ENCODE data around the gene SUFU.
A peak's percentile ranks its signal among the peaks of the same experiment; 100 is the strongest.

Gene SUFU

DNA sequence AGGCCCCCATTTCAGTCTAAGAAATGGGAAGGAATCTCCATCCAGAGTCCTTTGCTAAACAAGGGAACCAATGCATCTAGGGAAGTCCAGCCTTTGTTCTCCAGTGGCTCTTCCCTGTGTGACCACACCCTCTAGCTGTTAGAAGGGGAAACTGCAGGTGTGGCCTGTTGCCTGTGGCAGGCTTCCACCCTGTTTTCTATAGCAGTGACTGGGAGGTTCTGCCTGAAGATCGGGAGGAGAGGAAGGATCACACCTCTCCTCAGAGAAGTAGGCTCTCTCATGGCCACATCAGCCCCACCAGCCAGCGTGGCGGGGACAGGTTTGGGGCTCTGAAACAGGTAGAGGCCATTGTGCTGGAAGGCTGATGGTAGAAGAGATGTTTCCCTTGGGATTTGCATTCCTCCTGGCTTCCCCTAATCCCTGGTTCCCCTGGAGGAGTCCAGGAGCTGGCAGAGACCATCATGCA lies 92.8 kb downstream of the SUFU start:
- no peak for DNase-seq (ENCODE audit: low read depth in 2 of 2)

GRCh38 chr10:102597131-102597991 lies 93.6 kb downstream of the SUFU start:
- DNase-seq (ENCODE audit: low read depth in 2 of 2): no peak

DNA sequence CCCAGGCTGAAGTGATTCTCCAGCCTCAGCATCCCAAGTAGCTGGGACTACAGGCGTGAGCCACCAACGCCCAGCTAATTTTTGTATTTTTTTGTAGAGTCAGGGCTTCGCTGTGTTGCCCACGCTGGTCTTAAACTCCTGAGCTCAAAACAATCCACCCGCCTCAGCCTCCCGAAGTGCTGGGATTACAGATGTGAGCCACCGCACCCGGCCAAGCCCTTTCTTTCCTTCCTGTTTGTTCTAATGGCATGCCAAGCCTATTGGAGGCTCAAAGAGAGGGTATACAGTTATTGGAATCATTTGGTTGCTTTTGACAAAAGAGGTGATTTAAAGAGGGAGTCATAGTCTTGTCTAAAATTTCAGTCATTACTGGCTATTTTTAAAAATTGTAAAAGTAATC lies 94.5 kb downstream of the SUFU start:
- DNase-seq (ENCODE audit: low read depth in 2 of 2): no peak

GRCh38 chr10:102599565-102600327 lies 96.0 kb downstream of the SUFU start:
- no peak for DNase-seq (ENCODE audit: low read depth in 2 of 2)

- DNase-seq (ENCODE audit: low read depth in 2 of 2): no peak
Measured at GRCh38 chr10:102600816-102601215, 97.0 kb downstream of the SUFU start.

- DNase-seq (ENCODE audit: low read depth in 2 of 2): no peak
Measured at GRCh38 chr10:102601639-102602038, 97.9 kb downstream of the SUFU start.

- no peak for DNase-seq (ENCODE audit: low read depth in 2 of 2)
Measured at GRCh38 chr10:102602272-102603045, 98.7 kb downstream of the SUFU start.

DNA sequence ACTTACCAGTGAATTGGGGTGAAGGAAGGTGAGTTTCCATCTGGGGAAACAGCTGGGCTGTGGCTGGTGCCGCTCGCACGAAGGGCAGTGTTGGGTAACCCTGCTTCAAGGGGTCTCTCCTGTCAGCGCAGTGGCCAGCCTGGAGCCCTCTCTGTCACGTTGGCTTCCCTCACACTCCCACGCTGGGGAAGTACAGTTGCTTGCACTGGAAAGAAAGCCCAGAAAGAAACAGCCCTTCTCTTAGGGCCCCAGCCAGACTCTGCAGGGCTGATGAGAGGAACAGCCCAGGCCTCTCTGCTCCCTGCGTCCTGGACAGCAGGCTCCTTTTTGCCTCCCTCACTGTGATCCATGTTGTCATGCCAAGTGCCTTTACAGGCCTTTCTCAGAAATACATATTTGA lies 100.2 kb downstream of the SUFU start:
- no peak for DNase-seq (ENCODE audit: low read depth in 2 of 2)

DNA sequence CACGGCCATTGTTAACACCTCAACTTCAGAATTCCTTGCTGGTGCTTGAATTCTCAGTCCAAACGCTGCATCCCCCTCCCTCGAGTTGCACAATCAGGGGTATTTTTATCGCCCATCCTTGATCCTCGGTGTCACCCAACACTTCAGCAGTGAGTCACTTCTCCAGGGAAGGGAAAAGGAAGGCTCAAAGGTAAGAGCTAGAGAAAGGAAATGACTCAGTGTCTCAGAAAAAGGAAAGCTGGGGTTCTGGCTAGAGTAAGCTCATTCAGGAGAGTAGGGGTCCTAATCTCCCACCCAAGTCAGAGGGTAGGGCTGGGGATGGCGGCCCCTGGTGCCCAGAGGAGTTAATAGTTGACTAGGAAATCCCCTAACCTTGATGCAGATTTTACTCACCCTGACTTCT lies 100.7 kb downstream of the SUFU start:
- DNase-seq (ENCODE audit: low read depth in 2 of 2): no peak

GRCh38 chr10:102605712-102606111 lies 101.9 kb downstream of the SUFU start:
- DNase-seq (ENCODE audit: low read depth in 2 of 2): no peak

DNA sequence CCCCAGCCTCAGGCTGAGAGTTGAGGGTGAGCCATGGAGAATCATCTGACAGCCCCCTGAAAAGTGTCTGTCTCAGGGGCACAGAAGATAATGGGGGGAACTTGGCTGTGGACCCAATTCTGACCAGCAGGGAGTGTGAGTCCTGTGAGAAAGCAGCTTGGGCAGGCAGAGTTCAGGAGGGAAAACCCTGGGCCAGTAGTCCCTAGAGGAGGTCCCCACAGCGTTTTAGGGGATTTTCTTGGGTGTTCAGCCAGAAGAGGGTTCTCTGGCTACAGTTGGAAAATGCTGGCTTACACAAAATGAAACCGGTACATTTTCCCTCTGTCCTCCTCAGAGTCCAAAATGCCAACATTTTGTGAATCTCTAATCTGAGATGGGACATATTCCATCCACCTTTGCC lies 104.7 kb downstream of the SUFU start:
- DNase-seq (ENCODE audit: low read depth in 2 of 2): no peak

GRCh38 chr10:102610441-102610887 lies 106.7 kb downstream of the SUFU start:
- DNase-seq (ENCODE audit: low read depth in 2 of 2): no peak

DNA sequence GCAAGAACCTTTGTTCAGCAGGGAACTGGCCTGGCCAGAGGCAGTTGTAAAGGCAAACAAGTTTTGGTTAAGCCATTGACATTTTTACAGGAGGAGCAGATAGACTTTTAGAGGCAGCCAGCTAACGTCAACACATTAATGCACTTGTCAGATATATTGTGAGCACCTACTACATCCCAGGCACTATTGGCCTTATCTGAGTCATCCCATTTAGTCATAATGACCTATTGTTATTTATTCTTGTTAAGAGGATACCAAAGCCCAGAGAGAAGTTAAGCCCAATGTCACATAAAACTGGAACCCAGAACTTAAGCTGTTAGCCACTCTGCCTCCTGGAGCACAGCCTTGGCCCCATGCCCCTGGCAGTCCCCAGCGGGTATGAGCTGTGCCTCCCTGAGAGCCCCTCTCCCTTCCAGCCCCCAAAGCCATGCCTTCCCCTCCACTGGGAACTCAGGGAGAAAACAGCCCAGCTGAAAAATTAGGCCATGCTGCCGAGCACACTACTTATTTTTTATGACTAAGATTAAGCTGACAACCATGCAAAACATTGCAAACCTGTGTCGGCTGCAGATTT lies 107.8 kb downstream of the SUFU start:
- no peak for DNase-seq (ENCODE audit: low read depth in 2 of 2)

GRCh38 chr10:102612964-102613275 lies 109.1 kb downstream of the SUFU start:
- peak; percentile 36 to 44 for DNase-seq (ENCODE audit: low read depth in 2 of 2)

DNA sequence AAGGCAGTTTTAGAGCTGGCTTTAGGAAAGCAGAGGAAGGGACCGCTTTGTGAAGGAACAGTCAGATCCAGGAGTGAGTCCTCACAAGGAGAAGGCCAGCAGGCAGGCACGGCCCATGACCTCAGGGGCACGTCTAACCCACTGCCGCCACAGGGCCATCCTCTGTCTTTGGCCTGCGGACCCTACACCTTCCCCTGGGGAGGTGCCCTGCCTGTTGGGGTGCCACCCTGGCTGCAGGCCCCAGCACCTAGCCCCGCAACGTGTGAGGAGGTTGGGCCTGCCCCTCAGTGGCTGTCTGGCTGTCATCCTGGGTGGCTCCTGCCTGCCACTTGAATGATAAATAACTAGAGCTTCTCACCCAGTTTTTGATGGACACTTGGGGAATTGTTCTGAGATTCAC lies 109.5 kb downstream of the SUFU start:
- no peak for DNase-seq (ENCODE audit: low read depth in 2 of 2)

DNA sequence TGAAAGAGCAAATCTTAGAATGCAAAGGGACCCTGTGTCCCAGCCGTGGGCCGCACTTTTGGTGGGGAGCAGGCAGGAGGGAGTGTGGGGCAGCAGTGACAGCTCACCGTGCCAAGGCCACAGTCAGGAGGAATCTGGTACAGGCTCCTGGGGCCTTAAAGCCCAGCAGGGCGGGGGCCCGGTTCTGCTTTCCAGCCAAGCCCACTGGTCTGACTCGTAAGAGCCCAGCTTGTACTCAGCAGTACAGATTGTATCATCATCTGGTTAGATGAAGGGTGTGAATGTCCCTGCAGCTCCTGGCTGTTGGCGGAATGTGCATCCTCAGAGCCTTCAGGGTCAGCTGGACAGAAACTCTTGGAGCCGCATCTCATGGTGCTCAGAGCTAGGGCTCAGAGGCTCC lies 110.0 kb downstream of the SUFU start:
- DNase-seq (ENCODE audit: low read depth in 2 of 2): no peak

GRCh38 chr10:102614888-102615287 lies 111.1 kb downstream of the SUFU start:
- DNase-seq (ENCODE audit: low read depth in 2 of 2): no peak

GRCh38 chr10:102615361-102615760 lies 111.6 kb downstream of the SUFU start:
- no peak for DNase-seq (ENCODE audit: low read depth in 2 of 2)

GRCh38 chr10:102616066-102616770 lies 112.4 kb downstream of the SUFU start:
- DNase-seq (ENCODE audit: low read depth in 2 of 2): no peak

DNA sequence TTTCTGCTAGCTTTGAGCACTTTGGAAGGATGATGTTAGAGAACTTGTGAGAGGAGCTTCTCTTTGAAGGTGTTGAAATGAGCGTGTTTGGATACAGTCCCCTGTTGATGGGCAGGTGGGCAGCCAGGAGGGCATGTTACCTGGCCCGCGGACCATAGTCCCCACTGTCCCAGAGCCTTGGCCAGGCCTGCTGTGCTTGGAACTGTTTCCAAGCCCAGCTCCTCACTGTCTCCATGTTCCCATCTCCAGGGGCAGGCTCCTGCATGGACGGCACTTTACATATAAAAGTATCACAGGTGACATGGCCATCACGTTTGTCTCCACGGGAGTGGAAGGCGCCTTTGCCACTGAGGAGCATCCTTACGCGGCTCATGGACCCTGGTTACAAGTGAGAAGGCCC lies 113.3 kb downstream of the SUFU start:
- no peak for DNase-seq (ENCODE audit: low read depth in 2 of 2)

DNA sequence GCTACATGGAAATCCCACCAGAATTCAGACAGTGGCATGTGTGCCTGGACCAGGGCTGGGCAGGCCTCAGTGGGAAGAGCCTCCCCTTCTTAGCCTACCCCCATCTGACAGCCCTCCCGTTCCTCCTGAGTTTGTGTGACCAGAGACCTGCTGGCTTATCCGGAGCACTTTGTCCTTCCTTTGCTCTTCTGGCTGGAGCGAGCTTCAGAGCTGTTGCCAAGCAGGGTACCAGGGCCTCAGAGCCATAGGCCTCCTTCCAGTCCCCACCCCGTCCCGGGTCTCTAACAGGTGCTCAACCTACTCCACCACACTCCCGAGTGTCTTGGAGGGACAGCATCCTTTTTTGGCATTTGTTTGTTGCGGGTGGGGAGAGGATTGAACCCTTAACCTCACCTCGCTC lies 114.0 kb downstream of the SUFU start:
- no peak for DNase-seq (ENCODE audit: low read depth in 2 of 2)

All from stimulated activated CD4-positive, alpha-beta T cell treated with anti-CD3 and anti-CD28 coated beads, Interleukin-15, amount 100 ng/mL, for 48 hours (primary cell).